Measurements from ENCODE around the gene ZNF683. TPM values are rescaled to one million over a fixed set of nuclear protein-coding genes. Genes with fewer than 3 reads are reported as not detected.

Gene ZNF683
- total and polyA plus RNA-seq, 2 experiments from 2014 or later = not detected

DNA sequence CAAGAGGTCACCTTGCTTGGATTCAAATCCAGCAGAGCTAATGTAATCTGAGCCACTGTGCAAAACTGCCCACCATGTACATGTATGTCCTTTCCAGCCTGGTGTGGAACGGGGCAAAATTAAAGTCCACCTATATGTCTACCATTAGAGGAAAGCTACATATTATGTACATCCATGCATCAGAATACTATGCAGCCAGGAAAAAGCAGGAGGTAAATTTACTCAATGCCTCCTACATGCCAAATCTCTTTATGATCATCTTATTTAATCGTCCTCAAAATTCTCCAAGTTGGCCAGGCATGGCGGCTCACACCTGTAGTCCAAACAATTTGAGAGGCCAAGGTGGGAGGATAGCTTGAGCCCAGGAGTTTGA is 6.3 kb upstream of the ZNF683 start (continued):
- TF ChIP-seq ZNF462 (CRISPR knock-in tag; IDR thresholded peaks at IDR 0.05) (no peak), CTCF (conservative IDR thresholded peaks at IDR 0.05; ENCODE audit: low read depth in 2 of 2) (no peak), EZH2 (IDR thresholded peaks at IDR 0.05; ENCODE audit: low read depth, unreplicated experiment) (no peak), ZNF114 (CRISPR knock-in tag; IDR thresholded peaks at IDR 0.05) (no peak), CREB1 (CRISPR knock-in tag; IDR thresholded peaks at IDR 0.05; ENCODE audit: low read depth) (no peak), EZH2phosphoT487 (IDR thresholded peaks at IDR 0.05; ENCODE audit: unreplicated experiment) (no peak), ZNF331 (CRISPR knock-in tag; IDR thresholded peaks at IDR 0.05; ENCODE audit: low read depth) (no peak), NANOG (IDR thresholded peaks at IDR 0.05; ENCODE audit: borderline replicate concordance) (no peak), POLR2AphosphoS5 (IDR thresholded peaks at IDR 0.05; ENCODE audit: low read depth) (no peak), STAT1 (IDR thresholded peaks at IDR 0.05; ENCODE audit: unreplicated experiment) (no peak)
